Measurements from ENCODE around the gene STIM2. TPM values are rescaled to one million over a fixed set of nuclear protein-coding genes. Genes with fewer than 3 reads are reported as not detected.
A peak's percentile ranks its signal among the peaks of the same experiment; 100 is the strongest.

The STIM2 gene
- total and polyA plus RNA-seq, 9 of the 15 experiments (the other 6 are each of a cell fraction or from before 2014, with no cell fraction given): 7.2 to 26.8 (median 15.4) TPM

GRCh38 chr4:26857278-26858034, 3.2 kb upstream of the STIM2 start (continued):
- TF ChIP-seq PCBP1 (IDR thresholded peaks at IDR 0.05; ENCODE audit: low read depth, low read length, poor library complexity, severe bottlenecking) (peak; percentile 69), REST (IDR thresholded peaks at IDR 0.05; ENCODE audit: borderline replicate concordance) (peak; percentile 36), REST (CRISPR knock-in tag; IDR thresholded peaks at IDR 0.05; ENCODE audit: low read depth) (no peak), ATF7 (IDR thresholded peaks at IDR 0.05) (peak; percentile 93), BRD4 (IDR thresholded peaks at IDR 0.05) (peak; percentile 71; the same call in 1 of the 2 replicates), SMAD3 (CRISPR knock-in tag; conservative IDR thresholded peaks at IDR 0.05) (no peak), UBTF (IDR thresholded peaks at IDR 0.05; ENCODE audit: borderline replicate concordance in 1 of 2, low read depth in 2 of 2, low read length in 2 of 2) (0 out of 4 replicates have a peak, but pooled peaks of 1 of the 2 experiments have one; percentile 29), CCNT2 (IDR thresholded peaks at IDR 0.05; ENCODE audit: borderline replicate concordance, extremely low read depth, insufficient read length, low read depth, low read length) (peak; percentile 81), ZBTB5 (IDR thresholded peaks at IDR 0.05) (no peak), MITF (IDR thresholded peaks at IDR 0.05) (no peak), TRIM24 (IDR thresholded peaks at IDR 0.05) (peak in 1 of 2 experiments; percentile 22; a peak in 1 of 4 replicates), MTF1 (CRISPR knock-in tag; IDR thresholded peaks at IDR 0.05; ENCODE audit: borderline replicate concordance) (no peak), ATF1 (CRISPR knock-in tag; IDR thresholded peaks at IDR 0.05) (no peak), ATF1 (tag; IDR thresholded peaks at IDR 0.05) (peak; percentile 87)

Measured in K562 (cell line).